RWPE2 (cell line): ENCODE data around the gene NOP9.
A peak's percentile ranks its signal among the peaks of the same experiment; 100 is the strongest.

Experiments used
- ATAC-seq: fragments of 200-7000 bp; cut with Tn5 transposase; 3 replicates; pipeline ENCODE4 v1.9.1; 2021; ENCODE audit warnings: low read depth
- DNase-seq: peaks from one replicate; pipeline ENCODE4 v3.0.0-alpha.2; 2020; ENCODE audit warnings: low spot score
- H3K27ac ChIP-seq: fragments of 450-650 bp; 2 replicates; pipeline ENCODE4 v1.5.1; 2017; ENCODE audit warnings: mild to moderate bottlenecking; ENCODE audit not compliant: poor library complexity, severe bottlenecking
- H3K27me3 ChIP-seq: fragments of 250-450 bp; sonication (Bioruptor Pico); 2 replicates; pipeline ENCODE4 v1.5.1; 2021; ENCODE audit warnings: mild to moderate bottlenecking, moderate library complexity; ENCODE audit not compliant: insufficient read depth, poor library complexity, severe bottlenecking
- H3K36me3 ChIP-seq: fragments of 250-450 bp; sonication (Bioruptor Pico); 2 replicates; pipeline ENCODE4 v1.5.1; 2020; ENCODE audit warnings: low read depth, mild to moderate bottlenecking, moderate library complexity
- H3K4me1 ChIP-seq: fragments of 250-450 bp; sonication (Bioruptor Pico); 2 replicates; pipeline ENCODE4 v1.5.1; 2021; ENCODE audit warnings: mild to moderate bottlenecking, moderate library complexity; ENCODE audit not compliant: insufficient read depth, poor library complexity, severe bottlenecking
- H3K4me3 ChIP-seq: fragments of 250-450 bp; sonication (Bioruptor Pico); 2 replicates; pipeline ENCODE4 v1.5.1; 2021; ENCODE audit warnings: mild to moderate bottlenecking, moderate library complexity; ENCODE audit not compliant: severe bottlenecking
- H3K9me3 ChIP-seq: fragments of 250-450 bp; sonication (Bioruptor Pico); 2 replicates; pipeline ENCODE4 v1.5.1; 2021; ENCODE audit warnings: mild to moderate bottlenecking, moderate library complexity; ENCODE audit not compliant: severe bottlenecking
- TF ChIP-seq, protein P1 (sequence below): fragments of 450-650 bp; IDR thresholded peaks from one replicate; pipeline ENCODE4 v1.5.1; 2017; ENCODE audit warnings: mild to moderate bottlenecking, moderate library complexity; ENCODE audit not compliant: poor library complexity, severe bottlenecking

The NOP9 gene

GRCh38 chr14:24256960-24257359, 42.7 kb upstream of the NOP9 start:
- H3K4me3 ChIP-seq = no peak overlapping the region
- no peaks in the 10 kb centered on the region for H3K9me3 ChIP-seq
- H3K27ac ChIP-seq = peak overlapping the region; percentile 88
- TF ChIP-seq, protein P1, sequence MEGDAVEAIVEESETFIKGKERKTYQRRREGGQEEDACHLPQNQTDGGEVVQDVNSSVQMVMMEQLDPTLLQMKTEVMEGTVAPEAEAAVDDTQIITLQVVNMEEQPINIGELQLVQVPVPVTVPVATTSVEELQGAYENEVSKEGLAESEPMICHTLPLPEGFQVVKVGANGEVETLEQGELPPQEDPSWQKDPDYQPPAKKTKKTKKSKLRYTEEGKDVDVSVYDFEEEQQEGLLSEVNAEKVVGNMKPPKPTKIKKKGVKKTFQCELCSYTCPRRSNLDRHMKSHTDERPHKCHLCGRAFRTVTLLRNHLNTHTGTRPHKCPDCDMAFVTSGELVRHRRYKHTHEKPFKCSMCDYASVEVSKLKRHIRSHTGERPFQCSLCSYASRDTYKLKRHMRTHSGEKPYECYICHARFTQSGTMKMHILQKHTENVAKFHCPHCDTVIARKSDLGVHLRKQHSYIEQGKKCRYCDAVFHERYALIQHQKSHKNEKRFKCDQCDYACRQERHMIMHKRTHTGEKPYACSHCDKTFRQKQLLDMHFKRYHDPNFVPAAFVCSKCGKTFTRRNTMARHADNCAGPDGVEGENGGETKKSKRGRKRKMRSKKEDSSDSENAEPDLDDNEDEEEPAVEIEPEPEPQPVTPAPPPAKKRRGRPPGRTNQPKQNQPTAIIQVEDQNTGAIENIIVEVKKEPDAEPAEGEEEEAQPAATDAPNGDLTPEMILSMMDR = no peak
- no peak for ATAC-seq
- H3K36me3 ChIP-seq = peaks cover 67% of the 10 kb centered on the region
- DNase-seq = no peak
- peaks cover 9% of the 10 kb centered on the region for H3K4me1 ChIP-seq
- H3K27me3 ChIP-seq = no peaks in the 10 kb centered on the region

GRCh38 chr14:24258119-24258518, 41.5 kb upstream of the NOP9 start:
- Histone ChIP-seq H3K4me1 (peaks cover 10% of the 10 kb centered on the region), H3K27me3 (no peaks in the 10 kb centered on the region), H3K27ac (peak overlapping the region; percentile 88), H3K9me3 (no peaks in the 10 kb centered on the region), H3K4me3 (no peak overlapping the region), H3K36me3 (peaks cover 62% of the 10 kb centered on the region)
- TF ChIP-seq, protein P1 = no peak
- no peak for ATAC-seq
- DNase-seq = no peak

DNA sequence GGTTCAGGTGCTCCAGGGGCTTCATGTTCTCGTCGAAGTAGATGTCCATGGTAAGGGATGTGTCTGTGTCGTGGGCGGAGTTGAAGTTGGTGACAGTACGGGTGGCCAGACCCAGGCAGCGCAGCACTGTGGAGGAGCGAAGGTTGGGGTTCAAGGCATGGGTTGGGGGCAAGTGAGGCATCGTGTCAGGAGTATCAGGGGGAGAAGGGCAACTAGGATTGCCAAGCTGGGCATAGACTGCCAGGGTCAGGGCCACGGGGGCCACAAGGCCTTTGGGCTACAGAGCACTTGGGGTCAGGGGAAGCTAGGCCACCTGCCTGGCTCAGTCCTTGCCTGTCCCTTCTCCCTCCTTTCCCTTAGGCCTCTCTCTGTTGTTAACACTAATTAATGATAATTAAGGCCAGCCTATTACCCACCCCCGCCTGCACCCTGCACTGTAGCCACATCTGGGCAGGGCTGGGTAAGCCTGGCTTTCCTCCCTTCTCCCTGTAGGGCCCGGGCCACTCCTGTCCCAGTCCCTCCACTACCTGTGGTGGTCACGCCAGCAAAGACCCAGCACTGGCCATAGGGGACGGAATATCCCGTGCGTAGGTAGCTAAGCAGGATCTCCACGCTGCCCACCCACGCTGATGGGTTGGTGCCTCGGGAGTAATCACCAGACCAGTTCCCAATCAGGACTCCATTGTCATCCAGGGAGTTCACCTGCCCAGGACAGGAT, 40.9 kb upstream of the NOP9 start:
- Histone ChIP-seq H3K36me3 (peaks cover 56% of the 10 kb centered on the region), H3K27ac (peak overlapping the region; percentile 88), H3K4me1 (peaks cover 16% of the 10 kb centered on the region), H3K27me3 (no peaks in the 10 kb centered on the region), H3K4me3 (no peak overlapping the region), H3K9me3 (no peaks in the 10 kb centered on the region)
- TF ChIP-seq, protein P1 = no peak
- ATAC-seq (no peak), DNase-seq (no peak)

DNA sequence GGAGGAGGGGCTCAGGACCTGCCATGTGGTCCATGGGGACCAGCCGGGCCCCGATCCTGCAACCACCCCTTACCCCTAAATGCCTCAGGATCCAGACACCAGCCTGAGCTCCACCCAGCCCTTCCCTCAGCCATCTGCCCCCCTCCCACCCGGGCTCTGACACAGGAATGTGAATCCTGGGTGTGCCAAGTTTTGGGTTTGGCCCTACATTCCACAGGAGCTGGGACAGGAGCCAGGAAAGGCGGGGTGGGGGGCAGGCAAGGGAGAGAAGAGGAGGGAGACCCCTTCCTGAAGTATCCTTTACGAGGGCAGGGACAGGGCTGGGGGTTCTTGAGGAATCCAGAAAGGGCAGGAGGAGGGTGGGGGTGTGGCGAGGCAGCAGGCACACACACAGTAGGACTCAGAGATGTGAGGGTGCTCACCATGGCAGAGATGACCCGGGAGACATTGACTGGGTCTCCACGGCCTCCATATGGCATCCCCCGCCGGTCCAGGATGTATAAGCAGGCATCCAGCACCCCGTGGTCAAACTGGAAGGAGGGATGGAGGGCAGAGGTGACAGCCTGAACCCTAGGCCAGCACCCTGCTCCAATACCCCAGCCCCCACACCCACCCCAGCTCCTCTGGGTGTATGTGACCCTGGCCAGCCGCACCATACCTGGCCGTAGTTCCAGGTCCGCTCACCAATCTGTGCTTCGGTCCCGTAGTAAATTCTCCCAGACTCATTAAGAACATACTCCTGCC, 40.2 kb upstream of the NOP9 start:
- no peaks in the 10 kb centered on the region for H3K9me3 ChIP-seq
- H3K27ac ChIP-seq = peak overlapping the region; percentile 88
- no peaks in the 10 kb centered on the region for H3K27me3 ChIP-seq
- no peak overlapping the region for H3K4me3 ChIP-seq
- H3K4me1 ChIP-seq = peaks cover 23% of the 10 kb centered on the region
- peaks cover 48% of the 10 kb centered on the region for H3K36me3 ChIP-seq
- TF ChIP-seq, protein P1 = no peak
- DNase-seq = peak; percentile 92
- ATAC-seq = peak; percentile 67
